OCI-LY7 (cell line): Measurements from ENCODE around the gene LRRFIP1.

Experiments
- EZH2phosphoT487 ChIP-seq: fragments of 200-600 bp; sonication (generic); IDR thresholded peaks from 2 replicates; pipeline ENCODE4 v1.6.1; 2018; ENCODE audit warnings: low read depth, borderline replicate concordance, mild to moderate bottlenecking, mixed run types, antibody characterized with exemption, low read length, moderate library complexity, mixed read lengths
- TF ChIP-seq, protein P1 (sequence below): fragments of 200-600 bp; sonication (generic); conservative IDR thresholded peaks from 2 replicates; pipeline ENCODE4 v1.5.1; 2014; ENCODE audit warnings: mild to moderate bottlenecking, antibody characterized with exemption, low read length, moderate library complexity, mixed read lengths

DNA sequence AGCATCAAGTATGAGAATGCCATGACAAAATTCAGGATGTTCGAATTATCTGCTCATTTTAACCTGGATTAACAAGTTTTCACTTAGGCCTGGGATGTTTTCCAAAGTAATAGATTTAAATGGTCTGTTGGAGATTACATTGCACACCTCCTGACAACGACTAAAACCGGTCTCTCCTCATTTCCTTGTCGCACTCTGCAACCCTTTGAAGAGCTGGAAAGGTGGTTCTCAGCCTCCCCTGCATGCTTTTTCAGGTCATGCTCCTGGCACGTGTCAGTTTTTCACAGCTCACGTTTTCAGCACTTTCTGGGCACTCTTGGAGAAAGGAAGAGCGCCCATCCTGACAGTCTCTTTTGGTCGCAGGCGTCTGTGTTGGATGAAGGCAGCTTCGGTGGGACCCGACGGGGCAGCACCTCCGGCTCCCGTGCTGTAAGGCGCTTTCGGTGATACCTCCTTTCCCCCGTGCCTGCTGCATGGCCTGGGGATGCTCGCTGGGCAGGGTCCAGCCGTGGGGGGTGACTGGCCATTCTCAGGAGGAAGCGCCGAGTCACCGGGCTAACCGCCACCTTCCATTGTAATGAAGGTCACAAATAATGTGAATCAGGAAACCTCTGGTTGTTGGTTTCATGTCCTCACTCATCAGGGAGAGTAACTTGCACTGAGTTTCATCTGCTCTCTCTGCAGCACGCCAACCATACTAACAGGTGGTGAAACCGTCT is 107.7 kb downstream of the LRRFIP1 start:
- TF ChIP-seq, protein P1, sequence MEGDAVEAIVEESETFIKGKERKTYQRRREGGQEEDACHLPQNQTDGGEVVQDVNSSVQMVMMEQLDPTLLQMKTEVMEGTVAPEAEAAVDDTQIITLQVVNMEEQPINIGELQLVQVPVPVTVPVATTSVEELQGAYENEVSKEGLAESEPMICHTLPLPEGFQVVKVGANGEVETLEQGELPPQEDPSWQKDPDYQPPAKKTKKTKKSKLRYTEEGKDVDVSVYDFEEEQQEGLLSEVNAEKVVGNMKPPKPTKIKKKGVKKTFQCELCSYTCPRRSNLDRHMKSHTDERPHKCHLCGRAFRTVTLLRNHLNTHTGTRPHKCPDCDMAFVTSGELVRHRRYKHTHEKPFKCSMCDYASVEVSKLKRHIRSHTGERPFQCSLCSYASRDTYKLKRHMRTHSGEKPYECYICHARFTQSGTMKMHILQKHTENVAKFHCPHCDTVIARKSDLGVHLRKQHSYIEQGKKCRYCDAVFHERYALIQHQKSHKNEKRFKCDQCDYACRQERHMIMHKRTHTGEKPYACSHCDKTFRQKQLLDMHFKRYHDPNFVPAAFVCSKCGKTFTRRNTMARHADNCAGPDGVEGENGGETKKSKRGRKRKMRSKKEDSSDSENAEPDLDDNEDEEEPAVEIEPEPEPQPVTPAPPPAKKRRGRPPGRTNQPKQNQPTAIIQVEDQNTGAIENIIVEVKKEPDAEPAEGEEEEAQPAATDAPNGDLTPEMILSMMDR = no peak
- no peak for TF ChIP-seq EZH2phosphoT487
